Endodermal cell (in vitro differentiated cells): Measurements from ENCODE around the gene DDIT4. TPM values are rescaled to one million over a fixed set of nuclear protein-coding genes. Genes with fewer than 3 reads are reported as not detected.

Experiments
- DNase-seq: peaks from one replicate; pipeline ENCODE4 v3.0.0-alpha.2; 2017
- H3K27ac ChIP-seq: 2 replicates; pipeline ENCODE4 v1.5.1; 2013; ENCODE audit warnings: mild to moderate bottlenecking, low read depth, low read length, moderate library complexity
- H3K27me3 ChIP-seq: 2 replicates; pipeline ENCODE4 v1.6.1; 2013; ENCODE audit warnings: mild to moderate bottlenecking, low read length, moderate library complexity; ENCODE audit not compliant: insufficient read depth, control insufficient read depth, poor library complexity, severe bottlenecking
- H3K36me3 ChIP-seq: 2 replicates; pipeline ENCODE4 v1.7.0; 2013; ENCODE audit warnings: mild to moderate bottlenecking, low read length, moderate library complexity; ENCODE audit not compliant: control insufficient read depth, insufficient read depth
- H3K4me1 ChIP-seq: one replicate; pipeline ENCODE4 v1.7.0; 2013; ENCODE audit warnings: low read length; ENCODE audit not compliant: control insufficient read depth, insufficient read depth
- H3K4me3 ChIP-seq: 2 replicates; pipeline ENCODE4 v1.5.1; 2013; ENCODE audit warnings: mild to moderate bottlenecking, low read length, moderate library complexity
- H3K9ac ChIP-seq: 2 replicates; pipeline ENCODE4 v1.6.1; 2013; ENCODE audit warnings: mild to moderate bottlenecking, low read length, moderate library complexity; ENCODE audit not compliant: poor library complexity, severe bottlenecking; ENCODE audit errors: extremely low read depth
- H3K9me3 ChIP-seq: 2 replicates; pipeline ENCODE4 v1.6.1; 2013; ENCODE audit warnings: mild to moderate bottlenecking, low read length, moderate library complexity; ENCODE audit not compliant: control insufficient read depth
- H3K27ac Mint-ChIP-seq: 2 replicates; pipeline ENCODE4 v1.8.0; 2020; ENCODE audit warnings: mixed read lengths
- H3K27me3 Mint-ChIP-seq: 2 replicates; pipeline ENCODE4 v1.8.0; 2021; ENCODE audit warnings: mild to moderate bottlenecking, mixed read lengths; ENCODE audit not compliant: insufficient read depth
- H3K36me3 Mint-ChIP-seq: 2 replicates; pipeline ENCODE4 v1.8.0; 2020; ENCODE audit warnings: low read depth, mixed read lengths
- H3K4me1 Mint-ChIP-seq: 2 replicates; pipeline ENCODE4 v1.8.0; 2020; ENCODE audit warnings: mixed read lengths
- H3K4me3 Mint-ChIP-seq: 2 replicates; pipeline ENCODE4 v1.8.0; 2020; ENCODE audit warnings: mild to moderate bottlenecking, moderate library complexity, mixed read lengths
- H3K9me3 Mint-ChIP-seq: 2 replicates; pipeline ENCODE4 v1.8.0; 2020; ENCODE audit warnings: mild to moderate bottlenecking, mixed read lengths
- CTCF ChIP-seq: fragments of 200-600 bp; sonication (generic); conservative IDR thresholded peaks from 2 replicates; pipeline ENCODE4 v1.5.0; 2021; ENCODE audit warnings: antibody characterized with exemption, mild to moderate bottlenecking
- WGBS, 2 experiments: methylation state at CpG; one replicate each; pipeline versions ENCODE4 v1.1.5 to v1.1.7; 2013; ENCODE audit warnings: missing lambda C conversion rate in 2 of 2, mixed read lengths in 1 of 2; ENCODE audit not compliant: insufficient coverage in 1 of 2, insufficient read length in 1 of 2; 5-methylcytosine and 5-hydroxymethylcytosine counted together
- total RNA-seq, 2 donors: library from RNA; stranded (reverse); fragmentation: NEBNext Ultra II Directional in 1 of 2; extraction: Animal tissue kit (Norgen Biotek cat#: 25700) in 1 of 2; gene quantifications; 2 replicates in 1 of 2; 3 replicates in 1 of 2; pipeline ENCODE4 v1.2.1, GENCODE V29; 2021

Gene DDIT4
- total RNA-seq, 2 donors from 2014 or later = 20.5 to 30.2 TPM

DNA sequence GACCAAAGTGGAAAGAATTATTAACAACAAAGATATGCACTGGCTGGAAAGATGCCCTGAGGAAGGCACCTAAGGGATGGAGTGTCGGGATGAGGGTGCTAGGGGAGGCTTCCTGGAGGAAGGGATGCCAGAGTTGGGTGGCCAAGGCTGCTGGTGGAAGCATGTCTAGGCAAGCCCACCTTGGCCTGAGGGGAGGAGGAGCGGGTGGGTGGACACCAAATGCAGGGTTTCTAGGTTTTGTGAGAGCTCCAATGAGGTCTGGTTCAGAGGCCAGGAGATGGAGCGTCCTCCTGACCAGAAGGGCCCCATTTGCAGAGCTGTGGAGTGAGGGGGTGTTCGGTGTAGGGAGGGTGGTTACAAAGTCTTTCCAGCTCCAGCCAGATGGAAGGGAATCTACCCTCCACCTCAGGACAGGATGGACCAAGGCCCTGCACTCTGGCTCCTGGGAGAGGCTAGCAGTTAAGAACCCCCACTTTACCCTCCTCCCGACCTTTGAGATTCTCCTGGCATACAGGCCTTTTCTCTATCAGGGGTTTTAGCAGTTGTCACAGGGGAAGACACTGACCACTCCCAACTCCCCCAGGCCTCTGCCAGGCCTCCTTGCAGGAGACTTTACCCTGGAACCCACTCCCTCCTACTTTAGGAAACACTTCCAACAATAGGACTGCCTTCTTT, 3.0 kb upstream of the DDIT4 start:
- Mint-ChIP-seq H3K4me1 (peaks cover 31% of the 10 kb centered on the region), H3K9me3 (no peaks in the 10 kb centered on the region), H3K36me3 (peaks cover 1% of the 10 kb centered on the region), H3K4me3 (no peak overlapping the region), H3K27me3 (peaks cover 3% of the 10 kb centered on the region), H3K27ac (no peak overlapping the region)
- Histone ChIP-seq H3K27me3 (no peaks in the 10 kb centered on the region), H3K27ac (no peak overlapping the region), H3K36me3 (peaks cover 7% of the 10 kb centered on the region), H3K9me3 (no peaks in the 10 kb centered on the region), H3K9ac (no peak overlapping the region), H3K4me1 (peaks cover 10% of the 10 kb centered on the region), H3K4me3 (no peak overlapping the region)
- DNase-seq = no peak
- 86 to 95% methylated on average over 1 to 5 of the region's 5 CpGs for WGBS, 2 experiments
- no peak for TF ChIP-seq CTCF

- H3K4me1 Mint-ChIP-seq = peaks cover 37% of the 10 kb centered on the region
These were observed 875 bp upstream of the DDIT4 start for GRCh38 chr10:72272689-72273409.

GRCh38 chr10:72274213-72274729, 547 bp downstream of the DDIT4 start:
- no peak for DNase-seq
- peaks cover 7% of the 10 kb centered on the region for H3K36me3 ChIP-seq
- peak overlapping the region; percentile 82 for H3K27ac Mint-ChIP-seq
- peaks cover 1% of the 10 kb centered on the region for H3K36me3 Mint-ChIP-seq
- no peaks in the 10 kb centered on the region for H3K9me3 Mint-ChIP-seq
- H3K9ac ChIP-seq = peak overlapping the region; percentile 76
- peaks cover 3% of the 10 kb centered on the region for H3K27me3 Mint-ChIP-seq
- H3K9me3 ChIP-seq = no peaks in the 10 kb centered on the region
- H3K4me1 ChIP-seq = peaks cover 20% of the 10 kb centered on the region
- peaks cover 41% of the 10 kb centered on the region for H3K4me1 Mint-ChIP-seq
- H3K4me3 ChIP-seq = peak overlapping the region; percentile 92
- WGBS, 2 experiments = 2 to 4% methylated on average over 30 to 40 of the region's 40 CpGs
- no peak for TF ChIP-seq CTCF
- no peaks in the 10 kb centered on the region for H3K27me3 ChIP-seq
- peak overlapping the region; percentile 85 for H3K4me3 Mint-ChIP-seq
- peak overlapping the region; percentile 81 for H3K27ac ChIP-seq

More at GRCh38 chr10:72272689-72273409, 875 bp upstream of the DDIT4 start:
- Mint-ChIP-seq H3K27me3 (peaks cover 3% of the 10 kb centered on the region), H3K4me3 (peak overlapping the region; percentile 85), H3K27ac (peak overlapping the region; percentile 97), H3K36me3 (peaks cover 1% of the 10 kb centered on the region), H3K9me3 (no peaks in the 10 kb centered on the region)
- Histone ChIP-seq H3K36me3 (peaks cover 7% of the 10 kb centered on the region), H3K9me3 (no peaks in the 10 kb centered on the region), H3K9ac (peak overlapping the region; percentile 49), H3K4me1 (peaks cover 20% of the 10 kb centered on the region), H3K27ac (peak overlapping the region; percentile 94), H3K27me3 (no peaks in the 10 kb centered on the region), H3K4me3 (peak overlapping the region; percentile 92)
- 3 to 7% methylated on average over 15 to 28 of the region's 28 CpGs for WGBS, 2 experiments
- DNase-seq = peak; percentile 96
- TF ChIP-seq CTCF = no peak
